MM.1S (cell line): Measurements from ENCODE around the gene DIP2C.

ENCODE experiments used
- CTCF ChIP-seq: fragments of 300-600 bp; sonication (generic); IDR thresholded peaks from 2 replicates; pipeline ENCODE4 v1.5.1; 2016; ENCODE audit warnings: antibody characterized with exemption, low read length, mixed read lengths
- EZH2phosphoT487 ChIP-seq: fragments of 300-600 bp; sonication (generic); IDR thresholded peaks from 2 replicates; pipeline ENCODE4 v1.6.1; 2018; ENCODE audit warnings: antibody characterized with exemption, low read length

DNA sequence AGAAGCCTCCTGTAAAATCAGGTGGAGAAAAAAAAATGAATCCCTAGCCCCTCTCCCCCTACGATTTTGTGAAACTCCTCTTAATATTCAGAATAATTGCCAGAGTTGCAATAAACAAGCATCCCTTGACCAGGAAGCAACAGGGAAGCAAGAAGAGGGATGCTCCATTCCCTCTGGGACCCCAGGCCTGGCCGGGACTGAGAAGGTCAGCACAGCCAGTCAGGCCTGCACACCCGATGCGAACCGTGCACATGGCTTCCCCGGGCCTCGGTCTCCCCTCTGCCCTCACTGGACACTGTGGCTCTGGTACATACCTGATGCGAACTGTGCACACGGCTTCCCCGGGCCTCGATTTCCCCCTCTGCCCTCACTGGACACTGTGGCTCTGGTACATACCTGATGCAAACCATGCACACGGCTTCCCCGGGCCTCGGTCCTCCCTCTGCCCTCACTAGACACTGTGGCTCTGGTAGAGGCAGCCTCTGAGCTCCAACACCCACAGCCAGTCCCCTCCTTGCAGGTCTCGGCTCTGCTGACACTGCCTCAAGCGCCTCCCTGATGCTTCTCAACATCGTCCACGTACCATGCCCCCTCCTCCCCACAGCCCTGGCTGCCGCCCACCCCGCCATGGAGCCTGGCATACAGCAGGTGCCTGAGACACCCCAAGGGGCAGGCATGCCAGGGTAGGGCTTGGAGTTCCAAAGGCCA lies 138.6 kb downstream of the DIP2C start:
- TF ChIP-seq CTCF, result no peak
- no peak for TF ChIP-seq EZH2phosphoT487
